ENCODE data around the gene PCNX2.

DNA sequence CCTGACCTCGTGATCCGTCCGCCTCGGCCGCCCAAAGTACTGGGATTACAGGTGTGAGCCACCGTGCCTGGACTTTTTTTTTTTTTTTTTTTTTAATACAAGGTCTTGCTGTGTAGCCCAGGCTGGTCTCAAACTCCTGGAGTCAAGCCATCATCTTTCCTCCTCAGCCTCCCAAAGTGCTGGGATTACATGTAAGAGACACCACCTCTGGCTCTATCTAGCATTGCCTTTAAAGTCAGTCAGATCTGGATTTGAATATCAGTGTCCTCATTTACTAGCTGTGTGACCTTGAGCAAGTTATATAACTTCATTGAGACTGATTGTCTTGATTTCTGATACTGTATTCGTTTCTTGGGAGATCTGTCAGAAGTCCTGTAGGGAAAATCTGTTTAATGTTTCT lies 38.6 kb upstream of the PCNX2 start:
- TF ChIP-seq, protein P1, sequence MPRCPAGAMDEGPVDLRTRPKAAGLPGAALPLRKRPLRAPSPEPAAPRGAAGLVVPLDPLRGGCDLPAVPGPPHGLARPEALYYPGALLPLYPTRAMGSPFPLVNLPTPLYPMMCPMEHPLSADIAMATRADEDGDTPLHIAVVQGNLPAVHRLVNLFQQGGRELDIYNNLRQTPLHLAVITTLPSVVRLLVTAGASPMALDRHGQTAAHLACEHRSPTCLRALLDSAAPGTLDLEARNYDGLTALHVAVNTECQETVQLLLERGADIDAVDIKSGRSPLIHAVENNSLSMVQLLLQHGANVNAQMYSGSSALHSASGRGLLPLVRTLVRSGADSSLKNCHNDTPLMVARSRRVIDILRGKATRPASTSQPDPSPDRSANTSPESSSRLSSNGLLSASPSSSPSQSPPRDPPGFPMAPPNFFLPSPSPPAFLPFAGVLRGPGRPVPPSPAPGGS (IDR thresholded peaks at IDR 0.05; ENCODE audit: borderline replicate concordance, insufficient read depth, low read depth, low read length, poor library complexity, severe bottlenecking) = no peak
- TF ChIP-seq NRF1 (conservative IDR thresholded peaks at IDR 0.05; ENCODE audit: low read depth, low read length) = no peak
- TF ChIP-seq CEBPB (IDR thresholded peaks at IDR 0.05; ENCODE audit: borderline replicate concordance in 1 of 2, low read depth in 2 of 2, low read length in 2 of 2) = no peak
- TF ChIP-seq, protein P2, sequence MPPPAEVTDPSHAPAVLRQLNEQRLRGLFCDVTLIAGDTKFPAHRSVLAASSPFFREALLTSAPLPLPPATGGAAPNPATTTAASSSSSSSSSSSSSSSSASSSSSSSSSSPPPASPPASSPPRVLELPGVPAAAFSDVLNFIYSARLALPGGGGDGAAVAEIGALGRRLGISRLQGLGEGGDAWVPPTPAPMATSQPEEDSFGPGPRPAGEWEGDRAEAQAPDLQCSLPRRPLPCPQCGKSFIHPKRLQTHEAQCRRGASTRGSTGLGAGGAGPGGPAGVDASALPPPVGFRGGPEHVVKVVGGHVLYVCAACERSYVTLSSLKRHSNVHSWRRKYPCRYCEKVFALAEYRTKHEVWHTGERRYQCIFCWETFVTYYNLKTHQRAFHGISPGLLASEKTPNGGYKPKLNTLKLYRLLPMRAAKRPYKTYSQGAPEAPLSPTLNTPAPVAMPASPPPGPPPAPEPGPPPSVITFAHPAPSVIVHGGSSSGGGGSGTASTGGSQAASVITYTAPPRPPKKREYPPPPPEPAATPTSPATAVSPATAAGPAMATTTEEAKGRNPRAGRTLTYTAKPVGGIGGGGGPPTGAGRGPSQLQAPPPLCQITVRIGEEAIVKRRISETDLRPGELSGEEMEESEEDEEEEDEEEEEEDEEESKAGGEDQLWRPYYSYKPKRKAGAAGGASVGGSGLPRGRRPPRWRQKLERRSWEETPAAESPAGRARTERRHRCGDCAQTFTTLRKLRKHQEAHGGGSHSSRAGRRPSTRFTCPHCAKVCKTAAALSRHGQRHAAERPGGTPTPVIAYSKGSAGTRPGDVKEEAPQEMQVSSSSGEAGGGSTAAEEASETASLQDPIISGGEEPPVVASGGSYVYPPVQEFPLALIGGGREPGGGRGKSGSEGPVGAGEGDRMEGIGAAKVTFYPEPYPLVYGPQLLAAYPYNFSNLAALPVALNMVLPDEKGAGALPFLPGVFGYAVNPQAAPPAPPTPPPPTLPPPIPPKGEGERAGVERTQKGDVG (CRISPR knock-in tag; IDR thresholded peaks at IDR 0.05) = no peak
- TF ChIP-seq EP300 (IDR thresholded peaks at IDR 0.05; ENCODE audit: borderline replicate concordance in 1 of 2, control insufficient read depth in 1 of 2, low read depth in 2 of 2, low read length in 2 of 2) = no peak
- TF ChIP-seq RAD21 (IDR thresholded peaks at IDR 0.05; ENCODE audit: insufficient read depth, low read depth, low read length) = no peak
- no peak for TF ChIP-seq POLR2A (IDR thresholded peaks at IDR 0.05; ENCODE audit: low read depth, low read length)
- TF ChIP-seq, protein P3, sequence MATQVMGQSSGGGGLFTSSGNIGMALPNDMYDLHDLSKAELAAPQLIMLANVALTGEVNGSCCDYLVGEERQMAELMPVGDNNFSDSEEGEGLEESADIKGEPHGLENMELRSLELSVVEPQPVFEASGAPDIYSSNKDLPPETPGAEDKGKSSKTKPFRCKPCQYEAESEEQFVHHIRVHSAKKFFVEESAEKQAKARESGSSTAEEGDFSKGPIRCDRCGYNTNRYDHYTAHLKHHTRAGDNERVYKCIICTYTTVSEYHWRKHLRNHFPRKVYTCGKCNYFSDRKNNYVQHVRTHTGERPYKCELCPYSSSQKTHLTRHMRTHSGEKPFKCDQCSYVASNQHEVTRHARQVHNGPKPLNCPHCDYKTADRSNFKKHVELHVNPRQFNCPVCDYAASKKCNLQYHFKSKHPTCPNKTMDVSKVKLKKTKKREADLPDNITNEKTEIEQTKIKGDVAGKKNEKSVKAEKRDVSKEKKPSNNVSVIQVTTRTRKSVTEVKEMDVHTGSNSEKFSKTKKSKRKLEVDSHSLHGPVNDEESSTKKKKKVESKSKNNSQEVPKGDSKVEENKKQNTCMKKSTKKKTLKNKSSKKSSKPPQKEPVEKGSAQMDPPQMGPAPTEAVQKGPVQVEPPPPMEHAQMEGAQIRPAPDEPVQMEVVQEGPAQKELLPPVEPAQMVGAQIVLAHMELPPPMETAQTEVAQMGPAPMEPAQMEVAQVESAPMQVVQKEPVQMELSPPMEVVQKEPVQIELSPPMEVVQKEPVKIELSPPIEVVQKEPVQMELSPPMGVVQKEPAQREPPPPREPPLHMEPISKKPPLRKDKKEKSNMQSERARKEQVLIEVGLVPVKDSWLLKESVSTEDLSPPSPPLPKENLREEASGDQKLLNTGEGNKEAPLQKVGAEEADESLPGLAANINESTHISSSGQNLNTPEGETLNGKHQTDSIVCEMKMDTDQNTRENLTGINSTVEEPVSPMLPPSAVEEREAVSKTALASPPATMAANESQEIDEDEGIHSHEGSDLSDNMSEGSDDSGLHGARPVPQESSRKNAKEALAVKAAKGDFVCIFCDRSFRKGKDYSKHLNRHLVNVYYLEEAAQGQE (IDR thresholded peaks at IDR 0.05; ENCODE audit: low read depth, low read length) = no peak
- no peak for TF ChIP-seq RAD51 (IDR thresholded peaks at IDR 0.05)
- TF ChIP-seq, protein P4, sequence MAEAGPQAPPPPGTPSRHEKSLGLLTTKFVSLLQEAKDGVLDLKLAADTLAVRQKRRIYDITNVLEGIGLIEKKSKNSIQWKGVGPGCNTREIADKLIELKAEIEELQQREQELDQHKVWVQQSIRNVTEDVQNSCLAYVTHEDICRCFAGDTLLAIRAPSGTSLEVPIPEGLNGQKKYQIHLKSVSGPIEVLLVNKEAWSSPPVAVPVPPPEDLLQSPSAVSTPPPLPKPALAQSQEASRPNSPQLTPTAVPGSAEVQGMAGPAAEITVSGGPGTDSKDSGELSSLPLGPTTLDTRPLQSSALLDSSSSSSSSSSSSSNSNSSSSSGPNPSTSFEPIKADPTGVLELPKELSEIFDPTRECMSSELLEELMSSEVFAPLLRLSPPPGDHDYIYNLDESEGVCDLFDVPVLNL (IDR thresholded peaks at IDR 0.05; ENCODE audit: low read depth, low read length) = no peak
- TF ChIP-seq ATF7 (IDR thresholded peaks at IDR 0.05; ENCODE audit: low read depth) = no peak

All from GM12878 (cell line).